Measurements from ENCODE around the gene SBF2. TPM values are rescaled to one million over a fixed set of nuclear protein-coding genes. Genes with fewer than 3 reads are reported as not detected.

SBF2 gene
- total RNA-seq, 1 experiment from 2014 or later, result 31.3 TPM

- Histone ChIP-seq H3K4me2 (ENCODE audit: low read length) (no peak overlapping the region), H3K9ac (ENCODE audit: low read length) (no peak overlapping the region), H3K9me2 (replicated peaks; ENCODE audit: low read length) (no peaks in the 10 kb centered on the region), H3K4me3 (ENCODE audit: low read length) (no peak overlapping the region), H2AFZ (ENCODE audit: low read length) (no peak overlapping the region), H4K20me1 (ENCODE audit: low read length) (no peaks in the 10 kb centered on the region), H3K9me3 (ENCODE audit: low read length) (no peaks in the 10 kb centered on the region), H3K36me3 (ENCODE audit: low read depth, low read length) (peaks cover 9% of the 10 kb centered on the region; the same call in 1 of the 2 replicates), H3K27me3 (ENCODE audit: low read length) (no peaks in the 10 kb centered on the region), H3K27ac (ENCODE audit: low read length) (no peak overlapping the region), H3K4me1 (ENCODE audit: insufficient read depth, low read length) (no peaks in the 10 kb centered on the region), H3K79me2 (ENCODE audit: low read length) (no peaks in the 10 kb centered on the region), H3F3A (ENCODE audit: low read length, unreplicated experiment) (no peaks in the 10 kb centered on the region)
- DNase-seq (no peak), ATAC-seq (no peak)
- ChIA-PET CTCF (no interaction called here), POLR2A (ENCODE audit: unreplicated experiment) (interaction anchor here (0.6 kb wide), 1 partner anchor 190 kb away, joined by 6 read pairs; no protein-coding TSS in a partner anchor)
- TF ChIP-seq EZH2phosphoT487 (IDR thresholded peaks at IDR 0.05; ENCODE audit: borderline replicate concordance, low read length), result no peak
- no peak for TF ChIP-seq CTCF (conservative IDR thresholded peaks at IDR 0.05; ENCODE audit: low read depth, low read length)
- no peak for TF ChIP-seq EZH2 (IDR thresholded peaks at IDR 0.05; ENCODE audit: low read length, unreplicated experiment)
- BruUV-seq (replicated peaks), result no TSS peak
- intact Hi-C loops (cut with micrococcal nuclease), result no loop called here
These were observed 490.2 kb downstream of the SBF2 start for GRCh38 chr11:9803685-9804418.

GRCh38 chr11:9802291-9802861, 491.6 kb downstream of the SBF2 start:
- H4K20me1 ChIP-seq (ENCODE audit: low read length), result no peaks in the 10 kb centered on the region
- POLR2A ChIA-PET (ENCODE audit: unreplicated experiment), result no interaction called here
- TF ChIP-seq EZH2 (IDR thresholded peaks at IDR 0.05; ENCODE audit: low read length, unreplicated experiment) (no peak), EZH2phosphoT487 (IDR thresholded peaks at IDR 0.05; ENCODE audit: borderline replicate concordance, low read length) (no peak), CTCF (conservative IDR thresholded peaks at IDR 0.05; ENCODE audit: low read depth, low read length) (no peak)
- H3K79me2 ChIP-seq (ENCODE audit: low read length), result no peaks in the 10 kb centered on the region
- H3K9me3 ChIP-seq (ENCODE audit: low read length), result no peaks in the 10 kb centered on the region
- no peak overlapping the region for H3K27ac ChIP-seq (ENCODE audit: low read length)
- intact Hi-C loops (cut with micrococcal nuclease), result no loop called here
- no peak overlapping the region for H2AFZ ChIP-seq (ENCODE audit: low read length)
- no peaks in the 10 kb centered on the region for H3K9me2 ChIP-seq (replicated peaks; ENCODE audit: low read length)
- DNase-seq, result no peak
- no peaks in the 10 kb centered on the region for H3K4me1 ChIP-seq (ENCODE audit: insufficient read depth, low read length)
- H3K9ac ChIP-seq (ENCODE audit: low read length), result no peak overlapping the region
- CTCF ChIA-PET, result no interaction called here
- BruUV-seq (replicated peaks), result no TSS peak
- ATAC-seq, result no peak
- 0 out of 2 replicates have a peak, but pooled peaks cover 4% of the 10 kb centered on the region for H3K36me3 ChIP-seq (ENCODE audit: low read depth, low read length)
- no peak overlapping the region for H3K4me2 ChIP-seq (ENCODE audit: low read length)
- no peak overlapping the region for H3K4me3 ChIP-seq (ENCODE audit: low read length)
- H3F3A ChIP-seq (ENCODE audit: low read length, unreplicated experiment), result no peaks in the 10 kb centered on the region
- no peaks in the 10 kb centered on the region for H3K27me3 ChIP-seq (ENCODE audit: low read length)

GRCh38 chr11:9799886-9800285, 494.1 kb downstream of the SBF2 start:
- H2AFZ ChIP-seq (ENCODE audit: low read length), result no peak overlapping the region
- H3K9ac ChIP-seq (ENCODE audit: low read length), result no peak overlapping the region
- H3K36me3 ChIP-seq (ENCODE audit: low read depth, low read length), result no peaks in the 10 kb centered on the region
- no peaks in the 10 kb centered on the region for H3K27me3 ChIP-seq (ENCODE audit: low read length)
- intact Hi-C loops (cut with micrococcal nuclease), result no loop called here
- no peak overlapping the region for H3K4me2 ChIP-seq (ENCODE audit: low read length)
- no peaks in the 10 kb centered on the region for H3F3A ChIP-seq (ENCODE audit: low read length, unreplicated experiment)
- no peaks in the 10 kb centered on the region for H3K9me2 ChIP-seq (replicated peaks; ENCODE audit: low read length)
- BruUV-seq (replicated peaks), result no TSS peak
- H3K9me3 ChIP-seq (ENCODE audit: low read length), result no peaks in the 10 kb centered on the region
- no peaks in the 10 kb centered on the region for H3K79me2 ChIP-seq (ENCODE audit: low read length)
- DNase-seq, result no peak
- no peaks in the 10 kb centered on the region for H3K4me1 ChIP-seq (ENCODE audit: insufficient read depth, low read length)
- H4K20me1 ChIP-seq (ENCODE audit: low read length), result no peaks in the 10 kb centered on the region
- no peak overlapping the region for H3K4me3 ChIP-seq (ENCODE audit: low read length)
- CTCF ChIA-PET, result no interaction called here
- no peak overlapping the region for H3K27ac ChIP-seq (ENCODE audit: low read length)
- TF ChIP-seq EZH2 (IDR thresholded peaks at IDR 0.05; ENCODE audit: low read length, unreplicated experiment) (no peak), CTCF (conservative IDR thresholded peaks at IDR 0.05; ENCODE audit: low read depth, low read length) (no peak), EZH2phosphoT487 (IDR thresholded peaks at IDR 0.05; ENCODE audit: borderline replicate concordance, low read length) (no peak)
- ATAC-seq, result no peak
- POLR2A ChIA-PET (ENCODE audit: unreplicated experiment), result no interaction called here
